Suprapubic skin (tissue), 4 donors: ENCODE results near the gene ARSJ.

Source experiments
- CTCF ChIP-seq, 2 donors: fragments of 200-600 bp in 1 of 2; fragments of 450-650 bp in 1 of 2; sonication (generic) in 1 of 2; IDR thresholded peaks; one replicate each; pipeline ENCODE4 v1.5.1; 2016 to 2019; ENCODE audit warnings: antibody characterized with exemption in 2 of 2, mild to moderate bottlenecking in 1 of 2, moderate library complexity in 1 of 2
- EP300 ChIP-seq: sonication (generic); formaldehyde crosslinking; IDR thresholded peaks from one replicate; pipeline ENCODE4 v1.6.1; 2017; ENCODE audit warnings: antibody characterized with exemption
- POLR2A ChIP-seq, 2 donors: fragments of 450-650 bp; IDR thresholded peaks; one replicate each; pipeline ENCODE4 v1.6.1; 2017; ENCODE audit warnings: antibody characterized with exemption in 2 of 2, mild to moderate bottlenecking in 2 of 2, moderate library complexity in 2 of 2
- POLR2AphosphoS5 ChIP-seq, 3 donors: sonication (generic); formaldehyde crosslinking; IDR thresholded peaks; one replicate each; pipeline ENCODE4 v1.6.1; 2017; ENCODE audit warnings: antibody characterized with exemption in 3 of 3

- no peak for TF ChIP-seq CTCF (IDR thresholded peaks at IDR 0.05)
- no peak for TF ChIP-seq EP300
- no peak for TF ChIP-seq POLR2A (IDR thresholded peaks at IDR 0.05)
- no peak for TF ChIP-seq POLR2AphosphoS5 (IDR thresholded peaks at IDR 0.05)
Observed at GRCh38 chr4:113978105-113978504, 1.3 kb downstream of the ARSJ start.
